Activated T-cell treated with anti-CD3 and anti-CD28 coated beads for 1 hour (primary cell): ENCODE data around the gene CD7.
"Not testable (repeated sequence)": the region's sequence is repeated elsewhere in the genome, so short reads cannot be mapped to it uniquely, and the experiment has no call there.

Source experiments
- DNase-seq: peaks from one replicate; pipeline ENCODE4 v3.0.0-alpha.2; 2020; ENCODE audit warnings: low read depth

The CD7 gene

GRCh38 chr17:82317394-82318168 lies at the start of gene CD7:
Gene CD7, minus strand, starts transcription at chr17:82317608. Its CDS starts 113 bp downstream, at chr17:82317495.
- DNase-seq, result peak; percentile 61

- no peak for DNase-seq
Observed at GRCh38 chr17:82366749-82367148, 49.3 kb upstream of the CD7 start.

GRCh38 chr17:82365606-82366295 lies 48.3 kb upstream of the CD7 start:
- no peak for DNase-seq

- no peak for DNase-seq
Observed at GRCh38 chr17:82361885-82362633, 44.7 kb upstream of the CD7 start.

GRCh38 chr17:82359451-82360074 lies 42.2 kb upstream of the CD7 start:
- not testable (repeated sequence) for DNase-seq

GRCh38 chr17:82358465-82359350 lies 41.3 kb upstream of the CD7 start, which contains the start of gene TEX19:
Gene TEX19, plus strand, starts transcription at chr17:82359247. Its CDS starts 2,904 bp downstream, at chr17:82362151.
- DNase-seq, result no peak

- no peak for DNase-seq
Observed at GRCh38 chr17:82357394-82357793, 40.0 kb upstream of the CD7 start.

GRCh38 chr17:82356845-82357355 lies 39.5 kb upstream of the CD7 start:
- DNase-seq, result no peak

- no peak for DNase-seq
Observed at GRCh38 chr17:82355770-82356427, 38.5 kb upstream of the CD7 start.

- no peak for DNase-seq
Observed at GRCh38 chr17:82354804-82355308, 37.4 kb upstream of the CD7 start.

- no peak for DNase-seq
Observed at GRCh38 chr17:82353484-82353883, 36.1 kb upstream of the CD7 start.

- DNase-seq, result peak; percentile 80
Observed at GRCh38 chr17:82351713-82352488, 34.5 kb upstream of the CD7 start.

- DNase-seq, result no peak
Observed at GRCh38 chr17:82351254-82351712, 33.9 kb upstream of the CD7 start.

GRCh38 chr17:82350182-82351030 lies 33.0 kb upstream of the CD7 start:
- no peak for DNase-seq

GRCh38 chr17:82349287-82349701 lies 31.9 kb upstream of the CD7 start:
- DNase-seq, result no peak

GRCh38 chr17:82348866-82349265 lies 31.5 kb upstream of the CD7 start:
- no peak for DNase-seq

GRCh38 chr17:82348434-82348833 lies 31.0 kb upstream of the CD7 start:
- no peak for DNase-seq

GRCh38 chr17:82347994-82348393 lies 30.6 kb upstream of the CD7 start:
- DNase-seq, result not testable (repeated sequence)
